NT2/D1 (cell line): Measurements from ENCODE around the gene PLEKHA3.

ENCODE experiments used
- DNase-seq: peaks from one replicate; pipeline ENCODE4 v3.0.0-alpha.2; 2011; ENCODE audit warnings: low read depth, low spot score
- H3K27me3 ChIP-seq: 2 replicates; pipeline ENCODE4 v1.6.0; 2011; ENCODE audit warnings: mild to moderate bottlenecking; ENCODE audit not compliant: insufficient read length, insufficient read depth
- H3K36me3 ChIP-seq: 2 replicates; pipeline ENCODE4 v1.6.1; 2011; ENCODE audit warnings: mild to moderate bottlenecking, low read length, mixed read lengths; ENCODE audit not compliant: insufficient read depth, insufficient read length
- H3K4me1 ChIP-seq: 2 replicates; pipeline ENCODE4 v1.5.1; 2011; ENCODE audit not compliant: insufficient read depth, insufficient read length
- H3K4me3 ChIP-seq: 2 replicates; pipeline ENCODE4 v1.5.1; 2011; ENCODE audit warnings: low read depth; ENCODE audit not compliant: insufficient read length
- H3K9ac ChIP-seq: 2 replicates; pipeline ENCODE4 v1.6.0; 2011; ENCODE audit warnings: low read depth; ENCODE audit not compliant: insufficient read length
- H3K9me3 ChIP-seq: 2 replicates; pipeline ENCODE4 v1.5.1; 2011; ENCODE audit warnings: mild to moderate bottlenecking, low read length; ENCODE audit not compliant: insufficient read depth
- SUZ12 ChIP-seq: IDR thresholded peaks from 2 replicates; pipeline ENCODE4 v1.6.1; 2011; ENCODE audit not compliant: insufficient read length, insufficient read depth; ENCODE audit errors: extremely low read depth
- YY1 ChIP-seq: IDR thresholded peaks from 2 replicates; pipeline ENCODE4 v1.6.1; 2011; ENCODE audit not compliant: insufficient read length, insufficient read depth
- ZNF274 ChIP-seq: IDR thresholded peaks from 2 replicates; pipeline ENCODE4 v1.6.1; 2011; ENCODE audit warnings: mild to moderate bottlenecking, low read depth, low read length

PLEKHA3 gene

GRCh38 chr2:178499640-178500039 is 19.4 kb downstream of the PLEKHA3 start:
- no peak for TF ChIP-seq SUZ12
- no peak for TF ChIP-seq YY1
- TF ChIP-seq ZNF274: no peak
- Histone ChIP-seq H3K4me3 (no peak overlapping the region), H3K36me3 (peaks cover 62% of the 10 kb centered on the region), H3K9me3 (no peaks in the 10 kb centered on the region), H3K27me3 (no peaks in the 10 kb centered on the region), H3K4me1 (no peaks in the 10 kb centered on the region), H3K9ac (no peak overlapping the region)
- DNase-seq: no peak

DNA sequence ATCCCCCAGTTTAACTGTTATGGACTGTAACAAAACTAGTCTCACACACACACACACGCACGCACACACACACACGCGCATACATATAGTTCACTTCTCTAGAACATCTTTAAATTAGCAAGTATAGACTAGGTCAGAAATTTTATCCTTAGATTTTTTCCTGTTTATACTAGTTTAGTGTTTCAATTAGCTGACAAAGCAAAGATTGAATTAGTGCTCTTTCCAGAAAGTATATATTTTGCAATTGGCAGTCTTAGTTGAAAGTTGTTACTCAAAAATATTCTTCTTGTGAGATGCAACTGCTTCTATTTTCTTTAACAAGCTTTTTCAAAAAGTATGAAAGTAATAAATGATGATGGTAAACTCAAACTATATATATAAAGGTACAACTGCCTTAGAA is 22.5 kb downstream of the PLEKHA3 start:
- peaks cover 48% of the 10 kb centered on the region for H3K36me3 ChIP-seq
- H3K9ac ChIP-seq: no peak overlapping the region
- no peak for DNase-seq
- no peaks in the 10 kb centered on the region for H3K4me1 ChIP-seq
- H3K4me3 ChIP-seq: no peak overlapping the region
- H3K9me3 ChIP-seq: no peaks in the 10 kb centered on the region
- no peaks in the 10 kb centered on the region for H3K27me3 ChIP-seq
- TF ChIP-seq ZNF274 (no peak), YY1 (no peak), SUZ12 (no peak)

DNA sequence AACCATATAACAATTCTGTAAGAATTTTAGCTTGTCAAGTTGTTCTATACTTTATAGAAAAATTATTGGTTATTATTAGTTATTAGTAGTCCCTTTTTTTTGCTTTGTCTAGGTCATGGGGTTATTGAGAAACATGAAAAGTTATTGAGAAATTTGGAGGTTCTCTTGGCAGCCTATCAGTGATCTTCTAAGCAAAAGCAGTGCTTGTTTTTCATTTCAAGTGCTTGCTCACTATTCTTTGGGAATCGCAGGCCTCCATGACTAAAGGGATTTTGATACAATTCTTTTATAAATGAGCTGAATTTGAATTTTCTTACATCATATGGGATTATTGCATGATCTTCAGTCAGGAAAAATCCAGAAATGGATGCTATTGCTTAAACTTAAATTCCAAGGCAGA is 25.8 kb downstream of the PLEKHA3 start:
- H3K36me3 ChIP-seq: peaks cover 30% of the 10 kb centered on the region
- no peak overlapping the region for H3K9ac ChIP-seq
- H3K27me3 ChIP-seq: no peaks in the 10 kb centered on the region
- no peak overlapping the region for H3K4me3 ChIP-seq
- peaks cover 3% of the 10 kb centered on the region for H3K4me1 ChIP-seq
- DNase-seq: no peak
- no peaks in the 10 kb centered on the region for H3K9me3 ChIP-seq
- TF ChIP-seq SUZ12 (no peak), ZNF274 (no peak), YY1 (no peak)

DNA sequence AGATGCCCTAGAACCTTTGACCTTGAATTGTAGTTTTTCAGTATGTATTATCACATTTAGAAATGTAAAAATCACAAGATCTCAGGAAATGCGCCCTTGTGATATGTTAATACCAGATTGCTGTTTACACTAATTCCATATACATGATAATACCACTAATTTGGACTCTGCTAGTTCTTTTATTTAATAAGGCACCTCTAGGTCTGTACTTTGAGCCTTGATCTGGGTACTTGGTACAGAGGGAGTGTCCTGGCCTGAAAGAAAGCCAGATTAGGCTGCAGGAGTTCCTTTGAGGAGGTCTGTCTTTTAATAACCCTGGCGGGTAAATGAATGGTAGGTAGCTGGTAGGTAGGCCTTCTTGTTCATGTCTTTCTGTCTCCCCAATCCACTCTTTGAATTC is 26.3 kb downstream of the PLEKHA3 start:
- no peak for DNase-seq
- H3K27me3 ChIP-seq: no peaks in the 10 kb centered on the region
- H3K36me3 ChIP-seq: peaks cover 29% of the 10 kb centered on the region
- no peak overlapping the region for H3K9ac ChIP-seq
- H3K9me3 ChIP-seq: no peaks in the 10 kb centered on the region
- no peak overlapping the region for H3K4me3 ChIP-seq
- TF ChIP-seq SUZ12: no peak
- no peak for TF ChIP-seq ZNF274
- peaks cover 3% of the 10 kb centered on the region for H3K4me1 ChIP-seq

- no peak for DNase-seq
- TF ChIP-seq YY1: no peak
- TF ChIP-seq SUZ12: no peak
- no peak for TF ChIP-seq ZNF274
- Histone ChIP-seq H3K4me1 (peaks cover 3% of the 10 kb centered on the region), H3K9me3 (no peaks in the 10 kb centered on the region), H3K36me3 (peaks cover 27% of the 10 kb centered on the region), H3K4me3 (no peak overlapping the region), H3K9ac (no peak overlapping the region), H3K27me3 (no peaks in the 10 kb centered on the region)
These were observed 26.7 kb downstream of the PLEKHA3 start for GRCh38 chr2:178506949-178507348.

GRCh38 chr2:178508646-178509045 is 28.4 kb downstream of the PLEKHA3 start:
- H3K4me1 ChIP-seq: peaks cover 3% of the 10 kb centered on the region
- peaks cover 12% of the 10 kb centered on the region for H3K36me3 ChIP-seq
- no peak overlapping the region for H3K9ac ChIP-seq

GRCh38 chr2:178510384-178510783 is 30.1 kb downstream of the PLEKHA3 start:
- no peak for DNase-seq
- Histone ChIP-seq H3K4me3 (no peak overlapping the region), H3K27me3 (no peaks in the 10 kb centered on the region), H3K9ac (no peak overlapping the region), H3K4me1 (peaks cover 3% of the 10 kb centered on the region), H3K9me3 (no peaks in the 10 kb centered on the region), H3K36me3 (peaks cover 2% of the 10 kb centered on the region)
- TF ChIP-seq SUZ12 (no peak), ZNF274 (no peak), YY1 (no peak)

More at GRCh38 chr2:178508646-178509045, 28.4 kb downstream of the PLEKHA3 start:
- no peak for DNase-seq
- TF ChIP-seq ZNF274 (no peak), SUZ12 (no peak), YY1 (no peak)
- Histone ChIP-seq H3K4me3 (no peak overlapping the region), H3K27me3 (no peaks in the 10 kb centered on the region), H3K9me3 (no peaks in the 10 kb centered on the region)
